Measurements from ENCODE around the gene GLB1L. TPM values are rescaled to one million over a fixed set of nuclear protein-coding genes. Genes with fewer than 3 reads are reported as not detected.

GLB1L gene
- total RNA-seq, 4 donors from 2014 or later = 0.40 to 9.1 (median 3.8) TPM

GRCh38 chr2:219199470-219200211 is 45.6 kb downstream of the GLB1L start:
- 80 to 87% methylated on average over 8 to 12 of the region's 12 CpGs for WGBS, 2 donors (ENCODE audit: low coverage in 1 of 2)
- Histone ChIP-seq H3K4me3 (no peak overlapping the region), H3K36me3 (no peaks in the 10 kb centered on the region), H3K4me1 (no peaks in the 10 kb centered on the region), H3K27me3 (peaks cover 10% of the 10 kb centered on the region), H3K27ac (no peak overlapping the region), H3K9me3 (no peaks in the 10 kb centered on the region)
- intact Hi-C loops (cut with DNase I; ENCODE audit: low total_unique reads) = no loop called here
- in situ Hi-C loops (cut with MboI; ENCODE audit: low pct_ligation_motif_present in 1 of 4, low pct_unique_long_range_greater_than_20kb in 1 of 4, low sequenced_read_pairs in 3 of 4) = no loop called here
- TF ChIP-seq CTCF (IDR thresholded peaks at IDR 0.05) (no peak), POLR2A (IDR thresholded peaks at IDR 0.05) (no peak), POLR2AphosphoS5 (IDR thresholded peaks at IDR 0.05) (no peak), EP300 (IDR thresholded peaks at IDR 0.05; ENCODE audit: low read depth) (no peak)
- no peak for DNase-seq

GRCh38 chr2:219198974-219199373 is 46.3 kb downstream of the GLB1L start:
- Histone ChIP-seq H3K27me3 (peaks cover 10% of the 10 kb centered on the region), H3K27ac (no peak overlapping the region), H3K4me3 (no peak overlapping the region), H3K4me1 (no peaks in the 10 kb centered on the region), H3K36me3 (no peaks in the 10 kb centered on the region), H3K9me3 (no peaks in the 10 kb centered on the region)
- DNase-seq = no peak
- TF ChIP-seq CTCF (IDR thresholded peaks at IDR 0.05) (no peak), POLR2AphosphoS5 (IDR thresholded peaks at IDR 0.05) (no peak), POLR2A (IDR thresholded peaks at IDR 0.05) (no peak), EP300 (IDR thresholded peaks at IDR 0.05; ENCODE audit: low read depth) (no peak)
- in situ Hi-C loops (cut with MboI; ENCODE audit: low pct_ligation_motif_present in 1 of 4, low pct_unique_long_range_greater_than_20kb in 1 of 4, low sequenced_read_pairs in 3 of 4) (no loop called here), intact Hi-C loops (cut with DNase I; ENCODE audit: low total_unique reads) (no loop called here)
- WGBS, 2 donors (ENCODE audit: low coverage in 1 of 2) = 79% methylated on average over 5 of the region's 5 CpGs; no CpG with 5 or more reads in 1 of the 2 donors

- no peak for TF ChIP-seq POLR2A (IDR thresholded peaks at IDR 0.05)
- TF ChIP-seq EP300 (IDR thresholded peaks at IDR 0.05; ENCODE audit: low read depth) = no peak
- TF ChIP-seq CTCF (IDR thresholded peaks at IDR 0.05) = no peak
- TF ChIP-seq POLR2AphosphoS5 (IDR thresholded peaks at IDR 0.05) = no peak
- peaks cover 10% of the 10 kb centered on the region for H3K27me3 ChIP-seq
- H3K4me3 ChIP-seq = no peak overlapping the region
- H3K4me1 ChIP-seq = no peaks in the 10 kb centered on the region
- no peaks in the 10 kb centered on the region for H3K9me3 ChIP-seq
- in situ Hi-C loops (cut with MboI; ENCODE audit: low pct_ligation_motif_present in 1 of 4, low pct_unique_long_range_greater_than_20kb in 1 of 4, low sequenced_read_pairs in 3 of 4) (no loop called here), intact Hi-C loops (cut with DNase I; ENCODE audit: low total_unique reads) (no loop called here)
- H3K27ac ChIP-seq = no peak overlapping the region
- H3K36me3 ChIP-seq = no peaks in the 10 kb centered on the region
- no peak for DNase-seq
- WGBS, 2 donors (ENCODE audit: low coverage in 1 of 2) = 100% methylated on average over 1 of the region's 1 CpG; no CpG with 5 or more reads in 1 of the 2 donors
These were observed 47.9 kb downstream of the GLB1L start for GRCh38 chr2:219197388-219197787.

GRCh38 chr2:219186754-219187456 is 58.3 kb downstream of the GLB1L start:
- TF ChIP-seq POLR2AphosphoS5 (IDR thresholded peaks at IDR 0.05) = no peak
- TF ChIP-seq POLR2A (IDR thresholded peaks at IDR 0.05) = no peak
- TF ChIP-seq CTCF (IDR thresholded peaks at IDR 0.05) = no peak
- no peak for TF ChIP-seq EP300 (IDR thresholded peaks at IDR 0.05; ENCODE audit: low read depth)
- Histone ChIP-seq H3K36me3 (peaks cover 0 to 18% (median 3%) of the 10 kb centered on the region in 4 donors), H3K27ac (no peak overlapping the region), H3K4me3 (no peak overlapping the region), H3K27me3 (no peaks in the 10 kb centered on the region), H3K9me3 (no peaks in the 10 kb centered on the region), H3K4me1 (peaks cover 0 to 20% (median 9%) of the 10 kb centered on the region in 4 donors)
- WGBS, 2 donors (ENCODE audit: low coverage in 1 of 2) = 82 to 87% methylated on average over 6 to 7 of the region's 7 CpGs
- DNase-seq = no peak
- intact Hi-C loops (cut with DNase I; ENCODE audit: low total_unique reads) = no loop called here
- in situ Hi-C loops (cut with MboI; ENCODE audit: low pct_ligation_motif_present in 1 of 4, low pct_unique_long_range_greater_than_20kb in 1 of 4, low sequenced_read_pairs in 3 of 4) = no loop called here

All from transverse colon (tissue), 4 donors.